ENCODE data around the gene SLC12A3. TPM values are rescaled to one million over a fixed set of nuclear protein-coding genes. Genes with fewer than 3 reads are reported as not detected.

The SLC12A3 gene
- total RNA-seq, 4 donors from 2014 or later, result not detected

GRCh38 chr16:56936491-56936890, 71.5 kb downstream of the SLC12A3 start:
- peaks cover 36 to 76% (median 50%) of the 10 kb centered on the region in 4 donors for H3K4me1 ChIP-seq
- H3K36me3 ChIP-seq, result peaks cover 58 to 69% (median 63%) of the 10 kb centered on the region in 4 donors
- intact Hi-C loops (cut with DNase I), result loop anchor here (10.0 kb wide), 1 partner anchor 192 kb away; no protein-coding TSS in a partner anchor
- WGBS, result 71% methylated on average over 5 of the region's 5 CpGs
- no peaks in the 10 kb centered on the region for H3K9me3 ChIP-seq
- DNase-seq (ENCODE audit: extremely low spot score), result no peak
- H3K27me3 ChIP-seq, result no peaks in the 10 kb centered on the region
- TF ChIP-seq EP300 (IDR thresholded peaks at IDR 0.05) (no peak), CTCF (IDR thresholded peaks at IDR 0.05) (no peak), POLR2AphosphoS5 (IDR thresholded peaks at IDR 0.05) (no peak), POLR2A (IDR thresholded peaks at IDR 0.05; ENCODE audit: low read depth) (no peak)
- H3K27ac ChIP-seq (replicated peaks in 1 of 4), result no peak overlapping the region
- H3K4me3 ChIP-seq, result no peak overlapping the region

GRCh38 chr16:56936950-56937349, 71.9 kb downstream of the SLC12A3 start:
- H3K27ac ChIP-seq (replicated peaks in 1 of 4), result no peak overlapping the region
- no peaks in the 10 kb centered on the region for H3K27me3 ChIP-seq
- no peak for DNase-seq (ENCODE audit: extremely low spot score)
- peaks cover 61 to 73% (median 68%) of the 10 kb centered on the region in 4 donors for H3K36me3 ChIP-seq
- H3K4me1 ChIP-seq, result peaks cover 36 to 73% (median 48%) of the 10 kb centered on the region in 4 donors
- intact Hi-C loops (cut with DNase I), result loop anchor here (10.0 kb wide), 1 partner anchor 192 kb away; no protein-coding TSS in a partner anchor
- TF ChIP-seq POLR2A (IDR thresholded peaks at IDR 0.05; ENCODE audit: low read depth), result no peak
- no peak for TF ChIP-seq POLR2AphosphoS5 (IDR thresholded peaks at IDR 0.05)
- TF ChIP-seq EP300 (IDR thresholded peaks at IDR 0.05), result no peak
- no peak for TF ChIP-seq CTCF (IDR thresholded peaks at IDR 0.05)
- H3K4me3 ChIP-seq, result no peak overlapping the region
- 87% methylated on average over 5 of the region's 5 CpGs for WGBS
- no peaks in the 10 kb centered on the region for H3K9me3 ChIP-seq

DNA sequence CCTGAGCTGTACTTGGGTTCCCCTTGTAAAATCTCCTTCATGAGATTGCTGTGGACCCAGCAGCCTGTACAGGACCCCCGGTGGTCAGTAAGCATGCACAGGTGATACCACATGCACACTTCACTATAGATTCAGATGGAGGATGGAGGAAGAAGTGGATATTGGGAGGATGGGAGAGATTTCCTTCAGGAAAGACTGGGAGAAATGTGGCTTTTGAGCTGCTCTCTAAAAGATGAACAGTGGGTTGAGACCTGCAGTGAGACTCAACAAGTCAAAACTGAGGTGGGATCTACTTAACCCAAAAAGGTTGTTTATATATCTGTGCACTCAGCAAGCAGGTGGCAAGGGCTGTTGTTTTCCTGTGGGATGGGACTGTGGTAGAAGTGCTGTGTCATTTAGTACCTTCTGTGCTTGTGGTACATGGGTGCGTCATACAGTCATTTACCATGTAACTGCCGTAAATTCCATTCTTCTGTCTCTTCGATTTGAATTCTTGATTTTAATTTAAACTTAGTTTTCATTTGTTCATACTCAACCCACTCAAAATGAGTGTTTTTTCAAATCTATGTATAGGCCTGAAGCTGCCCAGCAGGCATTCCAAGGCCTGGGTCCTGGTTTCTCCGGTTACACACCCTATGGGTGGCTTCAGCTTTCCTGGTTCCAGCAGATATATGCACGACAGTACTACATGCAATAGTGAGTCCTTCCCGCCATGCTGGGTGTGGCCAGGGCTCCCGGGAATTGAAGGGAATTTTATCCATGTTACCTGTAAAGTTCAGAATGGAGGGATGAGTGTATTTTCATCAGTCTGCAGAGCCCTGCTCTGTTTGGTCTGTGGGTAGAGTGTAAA, 73.9 kb downstream of the SLC12A3 start:
- peaks cover 30 to 69% (median 43%) of the 10 kb centered on the region in 4 donors for H3K4me1 ChIP-seq
- peaks cover 81 to 93% (median 87%) of the 10 kb centered on the region in 4 donors for H3K36me3 ChIP-seq
- no peak overlapping the region for H3K27ac ChIP-seq (replicated peaks in 1 of 4)
- H3K9me3 ChIP-seq, result no peaks in the 10 kb centered on the region
- no peak overlapping the region for H3K4me3 ChIP-seq
- 84% methylated on average over 8 of the region's 8 CpGs for WGBS
- intact Hi-C loops (cut with DNase I), result loop anchor here (10.0 kb wide), 1 partner anchor 194 kb away; no protein-coding TSS in a partner anchor
- H3K27me3 ChIP-seq, result no peaks in the 10 kb centered on the region
- TF ChIP-seq POLR2AphosphoS5 (IDR thresholded peaks at IDR 0.05), result no peak
- no peak for TF ChIP-seq EP300 (IDR thresholded peaks at IDR 0.05)
- TF ChIP-seq POLR2A (IDR thresholded peaks at IDR 0.05; ENCODE audit: low read depth), result no peak
- no peak for DNase-seq (ENCODE audit: extremely low spot score)

DNA sequence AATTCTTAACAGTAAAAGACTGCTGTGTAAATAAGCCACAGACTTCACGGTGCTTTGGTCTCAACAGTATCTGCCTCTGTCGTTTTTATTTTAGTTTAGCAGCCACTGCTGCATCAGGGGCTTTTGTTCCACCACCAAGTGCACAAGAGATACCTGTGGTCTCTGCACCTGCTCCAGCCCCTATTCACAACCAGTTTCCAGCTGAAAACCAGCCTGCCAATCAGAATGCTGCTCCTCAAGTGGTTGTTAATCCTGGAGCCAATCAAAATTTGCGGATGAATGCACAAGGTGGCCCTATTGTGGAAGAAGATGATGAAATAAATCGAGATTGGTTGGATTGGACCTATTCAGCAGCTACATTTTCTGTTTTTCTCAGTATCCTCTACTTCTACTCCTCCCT, 74.8 kb downstream of the SLC12A3 start:
- WGBS, result 86% methylated on average over 4 of the region's 4 CpGs
- Histone ChIP-seq H3K27ac (replicated peaks in 1 of 4) (no peak overlapping the region), H3K9me3 (no peaks in the 10 kb centered on the region), H3K4me3 (no peak overlapping the region), H3K36me3 (peaks cover 90 to 100% (median 96%) of the 10 kb centered on the region in 4 donors), H3K4me1 (peaks cover 22 to 60% (median 34%) of the 10 kb centered on the region in 4 donors), H3K27me3 (no peaks in the 10 kb centered on the region)
- intact Hi-C loops (cut with DNase I), result loop anchor here (10.0 kb wide), 1 partner anchor 195 kb away; no protein-coding TSS in a partner anchor
- no peak for TF ChIP-seq POLR2A (IDR thresholded peaks at IDR 0.05; ENCODE audit: low read depth)
- TF ChIP-seq EP300 (IDR thresholded peaks at IDR 0.05), result no peak
- TF ChIP-seq CTCF (IDR thresholded peaks at IDR 0.05), result no peak
- no peak for TF ChIP-seq POLR2AphosphoS5 (IDR thresholded peaks at IDR 0.05)
- DNase-seq (ENCODE audit: extremely low spot score), result no peak

GRCh38 chr16:56941092-56941491, 76.1 kb downstream of the SLC12A3 start:
- Histone ChIP-seq H3K27ac (replicated peaks in 1 of 4) (no peak overlapping the region), H3K9me3 (no peaks in the 10 kb centered on the region), H3K4me1 (peaks cover 9 to 47% (median 21%) of the 10 kb centered on the region in 4 donors), H3K27me3 (no peaks in the 10 kb centered on the region), H3K4me3 (no peak overlapping the region), H3K36me3 (peaks cover 92 to 100% (median 99%) of the 10 kb centered on the region in 4 donors)
- WGBS, result 69% methylated on average over 2 of the region's 2 CpGs
- TF ChIP-seq POLR2AphosphoS5 (IDR thresholded peaks at IDR 0.05) (no peak), CTCF (IDR thresholded peaks at IDR 0.05) (no peak), EP300 (IDR thresholded peaks at IDR 0.05) (no peak), POLR2A (IDR thresholded peaks at IDR 0.05; ENCODE audit: low read depth) (no peak)
- no peak for DNase-seq (ENCODE audit: extremely low spot score)
- intact Hi-C loops (cut with DNase I), result no loop called here

All from esophagus muscularis mucosa (tissue), 4 donors.